AG09309 (cell line): Measurements from ENCODE around the gene RFNG.

Experiments used
- DNase-seq: peaks from one replicate; pipeline ENCODE4 v3.0.0-alpha.2; 2010; ENCODE audit warnings: low read depth
- H3K4me3 ChIP-seq: 2 replicates; pipeline ENCODE4 v1.5.1; 2011; ENCODE audit warnings: mild to moderate bottlenecking, low read depth, low read length, moderate library complexity; ENCODE audit not compliant: control insufficient read depth
- TF ChIP-seq, protein P1 (sequence below): IDR thresholded peaks from 2 replicates; pipeline ENCODE4 v1.5.1; 2011; ENCODE audit warnings: mild to moderate bottlenecking, low read depth, low read length, inconsistent platforms; ENCODE audit not compliant: insufficient read depth, control insufficient read depth; ENCODE audit errors: missing control alignments

Gene RFNG

DNA sequence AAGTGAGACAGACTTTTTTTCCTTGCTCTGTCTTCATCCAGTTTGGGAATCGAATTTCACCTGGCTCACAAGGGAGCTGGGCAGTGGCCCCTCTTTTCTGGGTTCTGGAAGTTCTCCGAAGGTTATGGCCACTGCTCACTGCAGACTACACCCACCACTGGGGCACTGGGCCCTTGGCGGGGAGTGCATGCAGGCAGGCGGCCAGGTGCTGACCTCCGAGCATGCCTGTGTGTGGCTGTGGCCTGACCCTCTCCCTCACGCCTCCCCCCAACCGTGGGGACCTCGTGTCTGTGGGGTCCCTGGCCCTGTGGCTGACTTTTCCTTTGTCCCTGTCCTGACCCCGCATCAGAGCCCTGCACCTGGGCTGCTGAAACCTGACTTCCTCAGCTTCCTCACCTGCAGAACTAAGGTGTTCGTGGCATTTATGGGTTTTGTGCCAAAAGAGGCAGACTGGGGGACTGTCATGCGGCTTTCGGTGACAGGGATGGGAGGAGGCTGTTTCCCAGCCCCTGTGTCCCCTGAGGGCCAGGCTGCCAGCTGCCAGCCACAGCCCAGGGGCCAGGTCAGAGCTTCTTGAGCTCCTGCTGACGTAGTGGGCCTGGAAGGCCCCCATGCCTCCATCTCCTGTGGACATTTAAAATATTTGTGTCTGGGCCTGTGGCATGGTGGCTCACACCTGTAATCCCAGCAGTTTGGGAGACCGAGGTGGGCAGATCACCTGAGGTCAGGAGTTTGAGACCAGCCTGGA is 52.7 kb downstream of the RFNG start:
- no peak for DNase-seq
- no peak overlapping the region for H3K4me3 ChIP-seq
- TF ChIP-seq, protein P1, sequence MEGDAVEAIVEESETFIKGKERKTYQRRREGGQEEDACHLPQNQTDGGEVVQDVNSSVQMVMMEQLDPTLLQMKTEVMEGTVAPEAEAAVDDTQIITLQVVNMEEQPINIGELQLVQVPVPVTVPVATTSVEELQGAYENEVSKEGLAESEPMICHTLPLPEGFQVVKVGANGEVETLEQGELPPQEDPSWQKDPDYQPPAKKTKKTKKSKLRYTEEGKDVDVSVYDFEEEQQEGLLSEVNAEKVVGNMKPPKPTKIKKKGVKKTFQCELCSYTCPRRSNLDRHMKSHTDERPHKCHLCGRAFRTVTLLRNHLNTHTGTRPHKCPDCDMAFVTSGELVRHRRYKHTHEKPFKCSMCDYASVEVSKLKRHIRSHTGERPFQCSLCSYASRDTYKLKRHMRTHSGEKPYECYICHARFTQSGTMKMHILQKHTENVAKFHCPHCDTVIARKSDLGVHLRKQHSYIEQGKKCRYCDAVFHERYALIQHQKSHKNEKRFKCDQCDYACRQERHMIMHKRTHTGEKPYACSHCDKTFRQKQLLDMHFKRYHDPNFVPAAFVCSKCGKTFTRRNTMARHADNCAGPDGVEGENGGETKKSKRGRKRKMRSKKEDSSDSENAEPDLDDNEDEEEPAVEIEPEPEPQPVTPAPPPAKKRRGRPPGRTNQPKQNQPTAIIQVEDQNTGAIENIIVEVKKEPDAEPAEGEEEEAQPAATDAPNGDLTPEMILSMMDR: no peak

DNA sequence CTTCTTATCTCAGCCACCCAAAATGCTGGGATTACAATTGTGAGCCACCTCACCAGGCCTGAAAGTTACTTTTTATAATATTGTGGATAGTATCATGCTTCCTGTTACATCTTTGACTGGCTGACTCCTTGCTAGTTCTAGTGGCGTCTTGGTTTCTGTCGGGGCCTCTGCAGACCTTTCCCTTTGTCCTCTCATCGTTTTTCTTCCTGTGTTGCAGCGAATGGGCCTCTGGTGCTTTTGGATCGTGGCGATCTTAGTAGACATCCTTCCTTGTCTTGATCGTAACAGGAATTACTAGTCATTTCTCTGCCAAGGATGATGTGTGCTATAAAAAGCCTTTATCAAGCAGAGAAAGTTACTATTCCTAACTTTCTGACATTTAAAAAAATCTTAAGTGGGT is 53.4 kb downstream of the RFNG start:
- TF ChIP-seq, protein P1: no peak
- DNase-seq: no peak
- H3K4me3 ChIP-seq: no peak overlapping the region
